HG03520 (cell line): ENCODE data around the gene FBXO46.
"Not testable (repeated sequence)": the region's sequence is repeated elsewhere in the genome, so short reads cannot be mapped to it uniquely, and the experiment has no call there.

Source experiments
- ATAC-seq: cut with Tn5 transposase; IDR thresholded peaks from one replicate; pipeline ENCODE4 v1.9.1; 2021; ENCODE audit warnings: mild to moderate bottlenecking, moderate library complexity; ENCODE audit not compliant: unreplicated experiment

Gene FBXO46

DNA sequence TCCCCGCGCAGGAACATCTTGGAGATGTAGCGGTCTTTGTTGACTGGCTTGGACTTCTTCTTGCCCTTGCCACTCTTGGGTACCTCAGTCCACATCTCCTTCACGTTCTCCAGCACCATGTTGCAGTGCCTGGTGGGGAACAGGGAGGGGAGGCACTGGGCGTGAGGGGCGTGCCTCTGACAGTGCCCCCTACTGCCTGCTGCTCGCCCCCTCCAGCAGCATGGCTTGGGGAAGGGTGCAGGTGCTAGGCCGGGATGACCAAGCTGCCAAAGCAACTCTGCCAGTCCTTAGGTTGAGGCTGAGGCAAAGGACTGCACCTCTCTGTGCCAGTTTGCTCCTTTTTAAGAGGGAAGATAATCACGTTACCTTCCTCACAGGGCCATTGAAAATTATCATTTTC, 43.1 kb downstream of the FBXO46 start:
- no peak for ATAC-seq

DNA sequence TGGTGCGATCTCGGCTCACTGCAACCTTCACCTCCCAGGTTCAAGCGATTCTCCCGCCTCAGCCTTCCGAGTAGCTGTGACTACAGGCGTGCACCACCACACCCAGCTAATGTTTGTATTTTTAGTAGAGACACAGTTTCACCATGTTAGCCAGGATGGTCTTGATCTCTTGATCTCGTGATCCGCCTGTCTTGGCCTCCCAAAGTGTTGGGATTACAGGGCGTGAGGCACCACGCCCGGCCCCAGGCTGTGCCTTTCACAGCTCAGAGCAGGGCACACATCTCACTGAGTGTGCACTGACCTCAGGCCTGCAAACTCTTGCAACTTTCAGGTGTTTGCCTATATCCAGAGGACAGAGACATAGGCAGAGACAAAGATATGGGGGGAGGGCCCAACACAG, 45.7 kb downstream of the FBXO46 start:
- ATAC-seq: not testable (repeated sequence)

DNA sequence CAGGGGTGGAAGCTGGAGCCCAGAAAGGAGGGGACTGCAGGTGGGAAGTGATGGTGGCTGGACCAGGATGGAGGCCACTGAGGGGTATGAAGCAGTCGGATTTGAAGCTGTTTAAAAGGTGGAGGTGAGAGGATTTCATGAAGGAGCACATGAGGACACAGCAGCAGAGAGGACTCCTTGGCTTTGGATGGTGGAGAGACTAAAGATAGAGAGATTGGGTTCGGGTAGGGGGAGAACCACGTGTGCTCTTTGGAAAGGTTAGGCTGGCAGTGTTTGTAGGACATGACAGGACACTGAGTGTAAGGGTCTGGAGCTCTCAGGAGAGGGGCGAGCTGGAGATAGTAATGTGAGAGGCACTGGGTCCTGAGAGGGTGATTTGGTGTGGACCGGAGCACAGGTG, 47.8 kb downstream of the FBXO46 start:
- ATAC-seq: no peak

DNA sequence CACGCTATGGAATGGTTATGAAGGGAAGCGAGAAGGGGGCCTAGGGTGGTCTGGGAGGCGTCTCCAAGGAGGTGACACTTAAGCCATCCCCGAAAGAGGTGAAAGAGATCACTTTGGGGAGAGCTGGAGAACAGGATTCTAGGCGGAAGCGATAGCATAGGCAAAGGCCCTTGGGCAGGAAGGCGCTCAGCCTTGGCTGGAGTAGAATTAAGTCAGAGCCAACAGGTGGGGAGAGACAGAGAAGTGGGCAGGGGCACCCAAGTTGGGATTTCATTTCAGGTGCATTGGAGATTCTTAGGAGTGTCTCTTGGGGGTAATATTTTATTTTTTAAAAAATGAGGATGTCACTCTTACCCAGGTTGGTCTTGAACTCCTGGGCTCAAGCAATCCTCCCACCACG, 48.6 kb downstream of the FBXO46 start:
- no peak for ATAC-seq

DNA sequence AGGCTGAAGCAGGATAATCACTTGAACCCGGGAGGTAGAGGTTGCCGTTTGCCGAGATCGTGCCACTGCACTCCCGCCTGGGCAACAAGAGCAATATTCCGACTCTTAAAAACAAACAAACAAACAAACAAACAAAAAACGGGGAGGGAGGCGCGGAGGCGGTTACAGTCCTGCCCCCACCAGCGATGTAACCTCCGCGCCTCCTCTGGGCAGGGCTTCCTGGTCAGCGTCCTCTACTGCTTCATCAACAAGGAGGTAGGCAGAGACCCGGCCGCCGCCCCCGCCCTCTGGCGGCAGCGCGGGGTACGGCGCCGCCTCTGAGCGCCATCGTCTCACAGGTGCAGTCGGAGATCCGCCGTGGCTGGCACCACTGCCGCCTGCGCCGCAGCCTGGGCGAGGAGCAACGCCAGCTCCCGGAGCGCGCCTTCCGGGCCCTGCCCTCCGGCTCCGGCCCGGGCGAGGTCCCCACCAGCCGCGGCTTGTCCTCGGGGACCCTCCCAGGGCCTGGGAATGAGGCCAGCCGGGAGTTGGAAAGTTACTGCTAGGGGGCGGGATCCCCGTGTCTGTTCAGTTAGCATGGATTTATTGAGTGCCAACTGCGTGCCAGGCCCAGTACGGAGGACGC, 49.2 kb downstream of the FBXO46 start:
- ATAC-seq: no peak

DNA sequence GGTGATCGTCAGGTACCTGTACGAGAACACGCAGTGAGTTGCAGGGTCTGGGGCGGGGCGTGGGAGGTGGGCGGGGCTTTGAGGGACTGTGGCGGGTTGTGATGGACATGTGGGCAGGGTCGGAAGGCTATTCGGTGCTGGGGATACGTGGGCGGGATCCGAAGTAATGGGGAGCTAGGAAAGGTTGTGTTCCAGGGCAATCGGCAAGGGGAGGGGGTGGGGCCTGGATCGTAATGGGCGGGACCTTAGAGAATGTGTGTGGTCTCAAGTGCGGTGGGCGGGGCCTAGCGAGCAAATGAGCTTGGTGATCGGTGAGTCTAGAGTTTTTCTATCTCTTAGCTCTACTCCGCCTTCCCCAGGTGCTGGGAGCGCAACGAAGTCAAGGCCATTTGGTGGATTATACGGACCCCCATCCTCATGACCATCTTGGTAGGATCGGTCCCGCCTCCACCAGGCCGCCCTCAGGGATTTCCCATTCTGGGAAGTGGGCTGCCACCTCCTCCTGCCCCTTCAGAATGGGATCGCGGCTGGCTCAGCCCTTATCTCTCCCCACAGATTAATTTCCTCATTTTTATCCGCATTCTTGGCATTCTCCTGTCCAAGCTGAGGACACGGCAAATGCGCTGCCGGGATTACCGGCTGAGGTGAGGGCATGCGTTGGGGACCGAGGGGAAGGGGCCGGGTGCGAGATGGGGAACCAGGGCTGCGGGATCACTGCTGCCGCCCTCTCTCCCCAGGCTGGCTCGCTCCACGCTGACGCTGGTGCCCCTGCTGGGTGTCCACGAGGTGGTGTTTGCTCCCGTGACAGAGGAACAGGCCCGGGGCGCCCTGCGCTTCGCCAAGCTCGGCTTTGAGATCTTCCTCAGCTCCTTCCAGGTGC, 53.1 kb downstream of the FBXO46 start:
- ATAC-seq: no peak

DNA sequence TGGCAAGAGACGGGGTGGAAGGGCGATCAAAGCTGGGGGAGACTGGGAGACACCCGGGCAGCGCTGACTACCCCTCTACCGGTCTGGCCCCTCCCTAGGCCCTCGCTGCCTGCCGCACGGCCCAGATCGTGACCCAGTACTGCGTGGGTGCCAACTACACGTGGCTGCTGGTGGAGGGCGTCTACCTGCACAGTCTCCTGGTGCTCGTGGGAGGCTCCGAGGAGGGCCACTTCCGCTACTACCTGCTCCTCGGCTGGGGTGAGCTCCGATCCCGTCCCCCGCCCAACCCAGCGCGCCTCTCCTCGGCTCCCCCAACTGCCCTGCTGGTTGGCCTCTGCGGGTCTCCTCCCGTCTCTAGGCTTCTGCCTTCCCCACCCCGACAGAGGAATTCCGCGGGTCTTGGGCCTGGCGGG, 53.8 kb downstream of the FBXO46 start:
- ATAC-seq: no peak

DNA sequence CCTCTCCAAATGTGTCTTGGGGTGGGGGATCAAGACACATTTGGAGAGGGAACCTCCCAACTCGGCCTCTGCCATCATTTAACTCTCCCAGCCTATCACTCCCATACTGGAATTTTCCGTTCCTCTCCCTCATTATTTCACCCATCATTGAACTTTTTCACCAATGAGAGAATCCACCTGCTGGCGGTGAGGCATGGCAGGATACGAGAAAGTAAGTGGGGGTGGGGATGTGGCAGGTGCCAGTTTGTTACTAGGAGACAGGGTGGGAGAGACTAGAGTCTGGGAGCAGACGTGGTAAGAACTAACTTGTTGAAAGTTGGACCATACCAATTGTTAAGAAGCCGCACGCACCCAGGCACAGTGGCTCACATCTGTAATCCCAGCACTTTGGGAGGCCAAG, 55.8 kb downstream of the FBXO46 start:
- no peak for ATAC-seq

DNA sequence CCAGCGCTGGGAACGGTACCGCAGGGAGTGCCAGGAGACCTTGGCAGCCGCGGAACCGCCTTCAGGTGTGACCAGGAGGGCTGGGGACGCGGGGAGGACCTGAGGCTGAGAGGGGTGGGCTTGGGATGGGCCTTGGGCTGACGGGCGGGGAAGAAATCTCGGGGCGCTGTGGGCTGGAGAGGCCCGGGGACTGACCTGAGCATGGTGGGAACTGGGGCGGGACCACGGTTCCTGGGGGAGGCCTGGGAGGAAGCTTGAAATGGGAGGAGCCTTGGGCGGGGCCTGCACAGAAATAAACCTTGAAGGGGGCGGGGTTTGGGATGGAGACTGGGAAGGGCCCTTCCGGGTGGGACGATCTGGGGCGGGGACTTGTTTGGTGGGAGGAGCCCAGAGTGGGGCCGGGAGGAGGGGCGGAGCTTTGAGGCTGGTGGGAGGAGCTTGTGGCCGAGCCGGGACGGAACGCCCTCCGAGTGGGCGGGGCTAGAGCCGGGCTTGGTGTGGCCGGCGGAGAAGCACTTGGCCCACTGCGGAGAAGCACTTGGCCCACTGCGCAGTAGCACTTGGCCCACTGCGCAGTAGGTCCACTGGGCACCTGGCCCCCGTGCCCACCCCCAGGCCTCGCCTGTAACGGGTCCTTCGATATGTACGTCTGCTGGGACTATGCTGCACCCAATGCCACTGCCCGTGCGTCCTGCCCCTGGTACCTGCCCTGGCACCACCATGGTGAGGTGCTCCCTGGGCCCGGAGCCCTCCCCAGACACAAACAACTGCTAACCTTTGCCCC, 59.8 kb downstream of the FBXO46 start:
- no peak for ATAC-seq

DNA sequence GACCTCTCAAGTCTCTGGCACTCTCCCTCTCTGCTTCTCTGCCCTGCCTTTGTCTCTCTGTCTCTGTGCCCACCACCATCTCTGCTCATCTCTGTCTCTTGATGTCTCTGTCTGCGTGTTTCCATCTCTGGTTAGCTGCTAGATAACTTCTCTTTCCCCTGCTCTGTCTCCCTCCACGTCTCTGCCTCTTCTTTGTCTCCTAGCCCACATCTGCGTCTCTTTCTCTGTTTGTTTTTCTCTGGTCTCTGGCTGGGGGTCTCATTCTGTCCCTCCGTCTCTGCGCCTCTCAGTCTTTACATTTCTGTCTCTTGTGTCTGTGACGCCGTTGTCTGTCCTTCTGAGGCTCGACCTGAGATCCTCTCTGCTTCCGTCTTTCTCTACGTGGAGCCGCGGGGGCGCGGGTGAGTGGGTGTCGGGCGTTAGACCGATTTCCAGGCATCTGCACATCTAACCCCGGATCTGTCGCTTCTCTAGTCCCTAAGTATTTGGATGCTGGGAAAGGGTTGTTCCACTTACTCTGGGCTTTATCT, 62.3 kb downstream of the FBXO46 start:
- no peak for ATAC-seq

DNA sequence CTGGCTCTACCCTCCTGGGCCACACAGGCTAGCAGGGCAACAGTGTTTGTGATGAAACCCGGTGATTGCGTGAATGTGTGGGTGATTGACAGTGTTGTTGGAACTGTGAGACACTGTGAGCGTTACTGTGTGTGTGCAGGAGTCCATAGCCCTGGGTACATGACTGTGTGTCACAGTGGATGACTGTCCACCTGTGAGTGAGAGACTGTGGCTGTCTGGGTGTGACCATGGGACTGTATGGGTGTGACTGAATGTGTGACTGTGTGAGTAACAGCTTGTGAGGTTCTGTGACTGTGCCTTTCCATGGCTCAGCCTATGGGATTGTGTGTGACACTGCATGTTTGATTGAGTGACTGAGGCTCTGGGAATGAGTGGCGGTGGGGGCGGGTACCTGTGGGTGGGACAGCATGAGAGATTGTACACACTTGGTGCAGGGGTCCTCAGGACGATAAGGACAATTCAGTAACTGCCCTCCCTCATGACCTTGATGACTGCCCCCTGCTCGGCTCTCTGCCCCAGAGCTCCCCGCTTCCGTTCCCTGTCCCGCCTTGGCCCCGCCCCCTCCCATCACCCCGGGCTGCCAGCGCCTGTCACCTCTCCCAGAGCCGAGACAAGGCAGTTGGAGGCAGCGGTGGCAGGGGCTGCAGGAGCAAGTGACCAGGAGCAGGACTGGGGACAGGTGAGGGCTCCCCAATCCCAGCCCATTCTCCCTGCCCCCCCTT, 62.9 kb downstream of the FBXO46 start, which contains the start of gene GIPR:
GIPR (plus strand) TSS at position 602 of the 722 bp plus-strand sequence. CDS start 1,300 bp downstream, outside the sequence.
- no peak for ATAC-seq

DNA sequence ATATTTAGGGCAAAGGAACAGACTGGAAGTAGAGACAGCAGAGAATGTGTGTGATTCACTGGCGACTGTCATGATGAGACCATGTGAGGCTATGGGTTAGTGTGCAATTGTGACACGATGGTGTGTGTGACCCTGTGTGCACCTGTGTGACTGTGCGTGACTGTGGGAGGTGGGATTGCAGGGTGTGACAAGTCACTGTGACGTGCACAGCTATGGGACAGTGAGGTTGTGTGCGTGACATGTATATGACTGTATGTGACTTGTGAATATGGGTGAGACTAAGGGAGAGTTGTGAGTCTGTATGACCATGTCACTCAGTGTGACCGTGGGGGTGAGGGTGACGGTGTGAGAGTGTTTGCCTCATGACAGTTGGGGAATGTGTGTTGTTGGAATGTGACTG, 66.1 kb downstream of the FBXO46 start:
- no peak for ATAC-seq

DNA sequence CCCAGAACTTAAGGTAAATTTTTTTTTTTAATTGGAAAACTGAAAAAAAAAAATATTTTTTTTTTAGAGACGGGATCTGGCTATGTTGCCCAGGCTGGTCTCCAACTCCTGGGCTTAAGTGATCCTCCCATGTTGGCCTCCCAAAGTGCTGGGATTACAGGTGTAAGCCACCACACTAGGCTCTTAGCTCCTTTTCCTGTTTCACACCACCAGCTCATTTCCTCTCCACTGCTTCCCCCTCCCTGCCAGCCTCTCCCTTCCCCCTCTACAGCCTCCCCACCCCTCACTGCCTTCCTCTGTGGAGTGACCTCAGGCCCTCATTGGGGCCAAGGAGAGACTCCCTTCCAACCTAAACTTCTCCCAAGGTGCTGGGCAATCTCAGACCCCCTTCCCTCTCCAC, 66.9 kb downstream of the FBXO46 start:
- no peak for ATAC-seq

DNA sequence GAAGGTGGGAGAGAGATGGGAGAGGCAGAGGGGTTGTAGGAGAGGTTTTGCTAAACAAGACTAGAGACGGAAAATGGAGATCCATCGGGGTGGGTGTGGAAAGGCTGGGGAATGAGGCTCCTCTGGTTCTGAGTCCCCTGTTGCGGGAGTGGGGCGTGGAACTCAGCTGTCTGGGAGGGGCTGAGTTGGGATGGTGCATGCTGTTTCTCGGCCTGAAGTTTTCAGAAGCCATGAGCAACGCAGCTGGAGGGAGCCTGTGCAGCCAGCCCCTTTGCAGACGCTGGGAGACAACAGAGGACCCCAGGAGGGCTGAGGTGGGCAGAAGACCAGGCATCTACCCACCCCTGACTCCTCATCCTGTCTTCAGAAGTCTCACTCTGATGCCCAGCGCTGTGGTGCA, 70.1 kb downstream of the FBXO46 start:
- no peak for ATAC-seq
